RWPE1 (cell line): ENCODE results near the gene ZNF148.

Experiments
- CTCF ChIA-PET: fragments of 350-600 bp; sonication (Branson Sonifier 250); formaldehyde crosslinking; extraction: SDS; loops from one replicate; lab custom pipeline; 2021; lab: Yijun Ruan, JAX
- POLR2A ChIA-PET: fragments of 400-600 bp; formaldehyde crosslinking; extraction: SDS; loops from one replicate; lab custom pipeline; 2020; ENCODE audit warnings: antibody characterized with exemption; ENCODE audit not compliant: low non-redundant PET; lab: Yijun Ruan, JAX
- DNase-seq: peaks from one replicate; pipeline ENCODE4 v3.0.0; 2012; ENCODE audit warnings: low spot score
- H3K27ac ChIP-seq: fragments of 450-650 bp; 2 replicates; pipeline ENCODE4 v1.5.1; 2017
- CTCF ChIP-seq: fragments of 450-650 bp; conservative IDR thresholded peaks from 2 replicates; pipeline ENCODE4 v1.5.1; 2017; ENCODE audit warnings: low read depth, mild to moderate bottlenecking

The ZNF148 gene

GRCh38 chr3:125366132-125366531 lies 9.0 kb downstream of the ZNF148 start:
- no peak for DNase-seq
- H3K27ac ChIP-seq: no peak overlapping the region
- no peak for TF ChIP-seq CTCF
- CTCF ChIA-PET: no interaction called here
- POLR2A ChIA-PET: no interaction called here

- CTCF ChIA-PET: no interaction called here
- H3K27ac ChIP-seq: no peak overlapping the region
- TF ChIP-seq CTCF: no peak
- POLR2A ChIA-PET: no interaction called here
- no peak for DNase-seq
Observed at GRCh38 chr3:125359700-125360099, 15.4 kb downstream of the ZNF148 start.

GRCh38 chr3:125358923-125359322 lies 16.2 kb downstream of the ZNF148 start:
- POLR2A ChIA-PET: no interaction called here
- no peak for DNase-seq
- TF ChIP-seq CTCF: no peak
- CTCF ChIA-PET: no interaction called here
- no peak overlapping the region for H3K27ac ChIP-seq

GRCh38 chr3:125357837-125358236 lies 17.3 kb downstream of the ZNF148 start:
- no peak overlapping the region for H3K27ac ChIP-seq
- DNase-seq: no peak
- POLR2A ChIA-PET: no interaction called here
- CTCF ChIA-PET: interaction anchor here (0.7 kb wide), 1 partner anchor 331 kb away, joined by 4 read pairs; no protein-coding TSS in a partner anchor
- no peak for TF ChIP-seq CTCF

GRCh38 chr3:125357032-125357658 lies 18.0 kb downstream of the ZNF148 start:
- no peak for TF ChIP-seq CTCF
- peak overlapping the region; percentile 61 for H3K27ac ChIP-seq
- CTCF ChIA-PET: no interaction called here
- POLR2A ChIA-PET: no interaction called here
- DNase-seq: peak; percentile 10

GRCh38 chr3:125356140-125357026 lies 18.7 kb downstream of the ZNF148 start:
- peak overlapping the region; percentile 61 for H3K27ac ChIP-seq
- ChIA-PET CTCF (interaction anchor here (0.7 kb wide), 1 partner anchor 14 kb away, joined by 4 read pairs; no protein-coding TSS in a partner anchor), POLR2A (interaction anchor here (0.7 kb wide), 1 partner anchor 8 kb away, joined by 3 read pairs; no protein-coding TSS in a partner anchor)
- no peak for TF ChIP-seq CTCF
- DNase-seq: no peak
